ENCODE results near the gene KRT36.
A peak's percentile ranks its signal among the peaks of the same experiment; 100 is the strongest.

KRT36 gene

DNA sequence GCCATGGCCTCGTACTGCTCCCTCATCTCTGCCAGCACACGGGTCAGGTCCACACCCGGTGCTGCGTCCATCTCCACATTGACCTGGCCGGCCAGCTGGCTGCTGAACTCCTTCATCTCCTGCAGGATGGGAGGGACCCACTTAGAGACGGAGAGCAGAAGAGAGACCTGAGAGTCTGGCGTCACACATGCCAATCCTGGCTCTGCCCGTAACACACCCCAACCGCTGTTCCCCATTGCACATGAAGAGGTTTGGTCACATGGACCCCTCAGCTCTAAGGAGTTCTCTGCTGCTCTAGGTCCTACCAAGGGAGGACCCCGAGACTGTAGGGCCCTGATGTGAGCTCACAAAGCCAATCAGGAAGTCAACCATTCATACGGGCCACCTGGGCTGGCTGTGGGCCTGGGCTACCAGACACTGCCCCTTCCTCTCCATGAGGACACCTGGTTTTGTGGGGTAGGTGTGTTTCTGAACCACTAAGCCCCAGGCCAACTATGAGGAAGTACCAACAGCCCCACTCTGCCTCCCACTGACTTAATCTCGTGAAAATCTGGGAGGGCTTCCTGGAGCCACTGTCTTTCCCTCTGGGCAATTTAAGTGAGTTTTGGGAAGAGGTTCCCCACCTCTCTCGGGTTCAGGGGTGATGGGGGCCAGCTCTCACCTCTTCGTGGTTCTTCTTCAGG is 26.6 kb upstream of the KRT36 start:
- Mint-ChIP-seq H3K4me1 (ENCODE audit: low read depth) (peaks cover 18% of the 10 kb centered on the region), H3K36me3 (ENCODE audit: low read depth) (no peaks in the 10 kb centered on the region), H3K4me3 (no peak overlapping the region), H3K27me3 (peaks cover 42% of the 10 kb centered on the region), H3K9me3 (no peaks in the 10 kb centered on the region), H3K27ac (no peak overlapping the region)
- intact Hi-C loops (cut with micrococcal nuclease), result no loop called here

DNA sequence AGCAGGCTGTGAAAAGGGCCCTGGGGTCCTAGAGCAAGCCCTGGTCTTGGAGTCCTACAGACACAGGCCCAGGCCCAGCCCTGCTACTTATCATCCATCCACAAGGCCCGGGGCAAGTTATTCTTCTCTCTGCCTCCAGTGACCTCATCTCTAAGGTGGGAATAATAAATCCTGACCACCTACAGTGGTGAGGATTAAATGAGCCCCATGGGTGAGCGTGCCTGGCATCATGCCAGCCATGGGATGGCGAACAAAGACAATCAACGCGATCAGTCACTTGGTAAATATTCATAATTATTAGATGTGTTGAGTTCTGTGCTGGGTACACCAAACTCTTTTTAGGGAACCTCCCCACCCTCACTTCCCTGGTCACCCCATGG is 23.4 kb upstream of the KRT36 start:
- no peak overlapping the region for H3K27ac Mint-ChIP-seq
- intact Hi-C loops (cut with micrococcal nuclease), result no loop called here
- no peak overlapping the region for H3K4me3 Mint-ChIP-seq
- no peaks in the 10 kb centered on the region for H3K9me3 Mint-ChIP-seq
- peaks cover 26% of the 10 kb centered on the region for H3K27me3 Mint-ChIP-seq
- H3K4me1 Mint-ChIP-seq (ENCODE audit: low read depth), result peaks cover 16% of the 10 kb centered on the region
- H3K36me3 Mint-ChIP-seq (ENCODE audit: low read depth), result no peaks in the 10 kb centered on the region

DNA sequence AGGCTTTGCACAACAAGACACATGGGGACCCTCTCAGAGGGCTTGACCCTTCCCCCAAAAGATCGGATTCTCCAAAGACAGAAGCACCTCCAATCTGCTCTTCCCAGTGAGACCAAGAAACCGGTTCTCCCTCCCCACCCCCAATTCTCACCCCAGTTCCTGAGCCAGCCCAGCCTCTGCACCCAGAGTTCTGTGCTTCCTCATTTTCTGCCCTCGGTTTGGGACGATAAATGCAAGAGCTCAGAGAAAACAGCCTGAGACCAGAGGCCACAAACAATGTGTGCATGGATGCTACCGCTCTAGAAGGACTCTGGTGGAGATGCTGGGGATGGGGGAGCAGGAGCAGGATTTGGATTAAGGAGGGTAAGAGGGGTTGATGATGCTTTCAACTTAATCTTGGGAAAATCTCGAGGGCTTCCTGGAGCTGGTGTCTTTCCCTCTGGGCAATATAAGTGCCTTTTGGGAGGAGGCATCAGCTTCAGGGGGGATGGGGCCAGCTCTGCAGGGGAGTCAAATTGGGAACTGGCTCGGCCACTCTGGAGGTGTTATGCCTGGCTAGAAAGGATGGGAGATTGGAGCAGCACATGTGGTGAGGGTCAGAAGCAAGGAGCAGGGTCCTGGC is 22.9 kb upstream of the KRT36 start:
- intact Hi-C loops (cut with micrococcal nuclease), result no loop called here

DNA sequence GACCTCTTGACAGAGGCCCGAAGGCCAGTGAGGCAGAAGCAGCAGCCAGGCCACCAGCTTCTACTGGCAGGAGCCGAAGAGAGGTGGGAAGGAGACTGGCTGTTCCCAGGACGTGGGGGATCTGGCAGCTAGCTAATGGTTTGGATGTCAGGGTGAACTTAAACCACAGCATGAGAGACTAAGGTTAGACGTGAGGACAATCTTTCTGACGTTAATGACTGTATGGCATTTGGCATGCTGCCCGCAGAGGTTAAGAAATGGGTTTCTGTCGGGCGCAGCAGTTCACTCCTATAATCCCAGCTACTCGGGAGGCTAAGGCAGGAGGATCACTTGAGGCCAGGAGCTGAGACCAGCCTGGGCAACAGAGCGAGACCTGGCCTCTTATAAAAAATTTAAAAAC is 22.0 kb upstream of the KRT36 start:
- Mint-ChIP-seq H3K36me3 (ENCODE audit: low read depth) (no peaks in the 10 kb centered on the region), H3K9me3 (no peaks in the 10 kb centered on the region), H3K4me3 (no peak overlapping the region), H3K4me1 (ENCODE audit: low read depth) (peaks cover 26% of the 10 kb centered on the region), H3K27me3 (peaks cover 19% of the 10 kb centered on the region), H3K27ac (no peak overlapping the region)
- intact Hi-C loops (cut with micrococcal nuclease), result no loop called here

More for the DNA sequence above, 22.9 kb upstream of the KRT36 start:
- Mint-ChIP-seq H3K27ac (no peak overlapping the region), H3K4me1 (ENCODE audit: low read depth) (peaks cover 19% of the 10 kb centered on the region), H3K36me3 (ENCODE audit: low read depth) (no peaks in the 10 kb centered on the region), H3K27me3 (peaks cover 24% of the 10 kb centered on the region), H3K4me3 (no peak overlapping the region), H3K9me3 (no peaks in the 10 kb centered on the region)

DNA sequence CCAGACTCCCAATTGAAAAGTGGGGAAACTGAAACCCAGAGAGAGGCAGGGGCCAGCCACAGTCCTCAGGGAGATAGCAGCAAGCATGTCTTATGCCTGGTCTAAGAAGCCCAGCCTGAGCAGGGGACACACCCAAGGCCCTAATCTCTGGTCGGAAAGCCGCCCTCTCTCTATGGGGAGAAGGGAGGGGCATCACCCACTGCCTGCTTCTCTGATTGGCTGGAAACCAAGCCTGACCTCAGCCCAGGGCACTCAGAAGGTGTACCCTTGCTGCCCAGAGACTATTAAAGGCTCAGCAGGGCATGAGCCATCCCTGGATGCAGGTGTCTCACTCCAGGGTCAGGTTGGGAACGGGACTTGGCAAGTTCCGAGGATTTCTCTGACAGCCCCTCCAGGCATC is 21.4 kb upstream of the KRT36 start:
- no peak overlapping the region for H3K27ac Mint-ChIP-seq
- H3K4me1 Mint-ChIP-seq (ENCODE audit: low read depth), result peaks cover 32% of the 10 kb centered on the region
- H3K36me3 Mint-ChIP-seq (ENCODE audit: low read depth), result no peaks in the 10 kb centered on the region
- intact Hi-C loops (cut with micrococcal nuclease), result no loop called here
- H3K4me3 Mint-ChIP-seq, result no peak overlapping the region
- no peaks in the 10 kb centered on the region for H3K9me3 Mint-ChIP-seq
- H3K27me3 Mint-ChIP-seq, result peaks cover 15% of the 10 kb centered on the region

DNA sequence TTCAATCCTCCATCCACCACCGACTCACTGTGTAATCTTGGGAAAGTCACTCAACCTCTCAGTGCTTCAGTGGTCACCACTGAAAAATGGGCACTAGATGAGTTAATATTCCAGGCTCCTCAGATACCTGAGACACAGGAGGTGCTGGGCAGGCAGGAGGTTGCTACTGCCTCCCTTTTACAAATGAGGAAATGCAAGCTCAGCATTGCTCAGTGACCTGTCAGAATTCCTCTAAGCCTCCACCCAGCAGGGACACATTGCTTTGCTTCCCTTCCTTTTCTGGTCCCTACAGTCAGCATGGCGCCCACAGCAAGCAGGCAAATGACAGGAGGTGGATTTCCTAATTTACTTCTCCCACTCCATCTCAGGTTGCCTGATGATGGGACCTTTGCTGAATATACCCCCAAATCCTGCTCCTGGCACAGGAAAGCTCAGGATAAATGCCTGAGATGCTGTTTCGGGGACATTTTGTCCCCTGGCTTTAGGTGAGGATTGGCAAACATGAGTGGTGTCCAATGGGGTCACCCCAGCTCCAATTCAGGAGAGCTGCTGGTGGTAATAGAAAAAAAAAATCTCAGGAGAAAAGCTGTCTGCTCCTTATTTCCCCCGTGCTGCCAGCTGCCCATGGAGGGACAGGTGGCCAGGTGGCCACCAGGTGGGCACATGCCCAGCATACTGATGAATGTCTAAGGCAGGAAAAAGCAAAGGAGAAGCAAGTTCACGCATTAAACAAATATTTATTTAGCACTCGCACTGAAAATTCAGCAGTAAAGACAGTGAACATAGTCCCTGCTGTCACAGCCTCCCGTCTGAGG is 20.7 kb upstream of the KRT36 start:
- Mint-ChIP-seq H3K27me3 (peaks cover 12% of the 10 kb centered on the region), H3K4me3 (no peak overlapping the region), H3K9me3 (no peaks in the 10 kb centered on the region), H3K27ac (no peak overlapping the region), H3K4me1 (ENCODE audit: low read depth) (peaks cover 38% of the 10 kb centered on the region), H3K36me3 (ENCODE audit: low read depth) (no peaks in the 10 kb centered on the region)
- intact Hi-C loops (cut with micrococcal nuclease), result no loop called here

DNA sequence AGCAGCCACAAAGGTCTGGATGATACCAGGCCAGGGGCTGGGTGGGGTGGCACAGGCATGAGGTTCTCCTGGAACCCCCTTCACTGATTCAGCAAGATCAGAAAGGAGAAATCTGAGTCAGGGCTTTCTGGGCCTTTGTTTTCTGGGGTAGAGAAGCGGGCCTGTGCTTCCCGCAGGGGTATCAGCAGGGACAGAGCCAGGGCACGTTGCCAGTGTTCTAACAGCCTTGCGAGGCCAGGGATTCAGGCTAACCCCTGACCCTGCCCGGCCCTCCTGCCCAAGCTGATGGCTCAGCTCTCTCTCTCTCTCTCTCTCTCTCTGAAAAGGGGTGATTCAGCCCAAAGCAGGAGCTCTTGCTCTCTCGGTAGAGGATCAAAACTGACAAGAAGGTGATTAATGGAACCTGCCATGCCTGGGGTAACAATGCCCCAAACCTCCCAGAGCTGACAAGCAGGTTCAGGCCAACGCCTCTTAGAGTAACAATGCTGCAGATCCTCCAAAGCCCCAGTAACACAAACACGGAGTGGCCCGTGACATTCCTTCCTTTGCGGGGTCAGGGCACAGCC is 17.7 kb upstream of the KRT36 start:
- intact Hi-C loops (cut with micrococcal nuclease), result no loop called here
- Mint-ChIP-seq H3K27me3 (peaks cover 3% of the 10 kb centered on the region), H3K4me3 (no peak overlapping the region), H3K27ac (peak overlapping the region; percentile 8), H3K36me3 (ENCODE audit: low read depth) (no peaks in the 10 kb centered on the region), H3K9me3 (no peaks in the 10 kb centered on the region), H3K4me1 (ENCODE audit: low read depth) (peaks cover 29% of the 10 kb centered on the region)

DNA sequence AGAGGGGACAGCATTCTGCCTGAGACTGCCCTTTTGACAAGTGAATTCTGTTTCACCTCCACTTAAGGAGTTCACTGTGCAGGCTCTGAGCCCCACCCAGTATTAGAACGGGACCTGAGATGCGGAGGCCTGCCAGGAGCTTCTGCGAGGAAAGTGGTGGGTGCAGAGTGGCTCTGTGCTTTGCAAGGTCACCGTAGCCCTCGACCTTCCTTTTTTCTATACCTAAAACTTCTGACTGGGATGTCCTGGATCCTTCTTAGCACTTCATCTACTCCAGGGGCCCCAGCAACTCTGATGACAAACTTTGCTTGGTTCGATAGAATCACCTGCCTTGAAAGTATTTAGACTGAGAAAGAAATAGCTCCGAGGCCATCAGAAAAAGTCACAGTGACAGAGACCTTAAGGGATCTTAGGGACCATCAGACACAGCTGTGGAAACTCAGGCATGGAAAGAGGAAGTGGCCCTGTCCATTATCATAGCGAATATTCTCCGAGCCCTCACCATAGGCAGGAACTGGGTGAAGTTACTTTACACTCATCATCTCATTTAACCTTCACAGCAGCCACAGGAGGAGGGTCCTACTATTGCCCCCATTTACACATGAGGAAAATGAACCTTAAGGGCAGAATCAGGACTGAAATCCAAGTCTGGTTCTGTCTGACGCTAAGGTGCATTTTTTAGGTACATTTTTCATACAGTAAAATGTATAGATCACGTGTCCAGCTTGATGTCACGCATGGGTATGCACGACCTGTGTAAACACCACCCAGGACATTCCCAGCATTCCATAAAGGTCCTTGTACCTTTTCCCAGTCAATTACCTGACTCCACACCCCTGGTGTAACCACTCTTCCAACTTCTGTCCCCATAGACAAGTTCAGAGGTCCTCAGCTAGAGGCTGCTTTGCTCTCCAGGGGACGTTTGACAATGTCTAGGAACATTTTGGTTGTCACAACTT is 16.4 kb upstream of the KRT36 start:
- intact Hi-C loops (cut with micrococcal nuclease), result no loop called here
- Mint-ChIP-seq H3K9me3 (no peaks in the 10 kb centered on the region), H3K36me3 (ENCODE audit: low read depth) (no peaks in the 10 kb centered on the region), H3K4me1 (ENCODE audit: low read depth) (peaks cover 28% of the 10 kb centered on the region), H3K27ac (peak overlapping the region; percentile 6), H3K4me3 (no peak overlapping the region), H3K27me3 (peaks cover 3% of the 10 kb centered on the region)

DNA sequence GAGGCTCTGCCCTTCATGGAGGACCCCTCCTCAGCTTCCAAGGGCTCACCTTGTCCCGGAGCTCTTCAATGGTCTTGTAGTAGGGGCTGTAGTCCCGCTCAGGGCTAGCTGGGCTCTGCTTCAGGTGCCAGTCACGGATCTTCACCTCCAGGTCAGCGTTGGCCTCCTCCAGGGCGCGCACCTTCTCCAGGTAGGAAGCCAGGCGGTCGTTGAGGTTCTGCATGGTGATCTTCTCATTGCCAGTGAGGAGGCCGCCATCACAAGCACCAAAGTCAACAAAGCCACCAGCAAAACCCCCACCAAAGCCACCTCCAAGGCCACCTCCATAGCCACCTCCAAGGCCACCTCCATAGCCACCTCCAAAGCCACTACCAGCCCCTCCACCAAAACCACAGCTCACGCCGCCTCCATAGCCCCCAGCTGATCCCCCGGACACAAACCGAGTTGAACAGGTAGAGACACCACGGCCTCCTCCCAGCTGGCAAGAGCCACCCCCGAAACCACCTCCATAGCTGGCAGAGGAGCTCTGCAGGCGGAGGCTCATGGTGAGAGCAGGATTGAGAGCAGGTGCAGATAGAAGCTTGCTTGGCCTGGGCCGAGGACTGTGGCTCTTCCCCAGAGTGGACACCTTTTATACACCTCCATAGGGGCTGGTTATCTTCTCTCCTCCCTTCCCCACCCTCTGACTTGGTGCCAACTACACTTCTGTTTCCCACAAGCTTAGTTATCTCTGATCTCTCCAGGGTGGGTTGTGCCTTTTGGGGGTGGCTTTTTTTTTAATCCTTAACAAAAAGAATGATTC is 15.5 kb upstream of the KRT36 start, which contains the start of gene KRT13:
Gene KRT13 (minus strand): TSS at position 606 of the 802 bp plus-strand sequence. CDS start 62 bp downstream, at position 544.
- peak within 1 kb of the TSS; percentile 6 for H3K27ac Mint-ChIP-seq
- peaks cover 37% of the 10 kb centered on the region for H3K4me1 Mint-ChIP-seq (ENCODE audit: low read depth)
- intact Hi-C loops (cut with micrococcal nuclease), result no loop called here
- H3K27me3 Mint-ChIP-seq, result peaks cover 7% of the 10 kb centered on the region
- H3K9me3 Mint-ChIP-seq, result no peaks in the 10 kb centered on the region
- no peaks in the 10 kb centered on the region for H3K36me3 Mint-ChIP-seq (ENCODE audit: low read depth)
- no peak within 1 kb of the TSS for H3K4me3 Mint-ChIP-seq

DNA sequence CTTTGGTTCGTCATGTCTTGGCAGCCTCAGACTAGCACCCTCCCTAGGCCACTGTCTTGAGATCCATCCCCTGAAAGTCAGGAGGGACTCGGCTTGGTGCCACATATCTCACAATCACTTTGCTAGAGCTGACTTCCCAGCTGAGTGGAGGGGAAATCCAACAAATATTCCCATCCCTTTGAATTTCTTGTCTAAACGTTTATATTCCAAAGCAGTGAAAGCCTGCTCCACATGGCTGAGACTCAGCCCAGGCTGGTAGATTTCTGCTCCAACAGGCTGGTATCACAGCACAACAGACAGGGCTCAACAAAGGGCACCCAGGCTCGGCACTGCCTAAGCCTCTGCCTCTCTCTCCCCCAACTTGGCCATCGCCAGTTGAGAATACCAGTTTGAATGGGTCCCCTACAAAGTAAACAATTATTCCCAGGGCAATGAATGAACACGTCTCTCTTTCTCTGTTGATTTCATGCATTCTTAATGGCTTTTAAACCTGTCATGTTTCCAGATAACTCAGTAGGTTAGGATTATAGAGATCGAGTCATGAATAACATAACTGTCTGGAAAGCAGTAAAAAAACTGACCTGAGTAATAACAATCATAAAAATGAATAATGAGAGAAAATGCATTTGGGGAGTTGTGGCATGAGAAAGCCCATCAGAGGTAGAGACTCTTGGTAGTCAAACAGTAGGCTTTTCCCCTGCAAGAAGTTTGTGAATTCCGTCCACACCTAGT is 14.7 kb upstream of the KRT36 start:
- no peaks in the 10 kb centered on the region for H3K9me3 Mint-ChIP-seq
- intact Hi-C loops (cut with micrococcal nuclease), result no loop called here
- H3K27ac Mint-ChIP-seq, result no peak overlapping the region
- no peaks in the 10 kb centered on the region for H3K36me3 Mint-ChIP-seq (ENCODE audit: low read depth)
- peaks cover 45% of the 10 kb centered on the region for H3K4me1 Mint-ChIP-seq (ENCODE audit: low read depth)
- H3K27me3 Mint-ChIP-seq, result peaks cover 7% of the 10 kb centered on the region
- H3K4me3 Mint-ChIP-seq, result no peak overlapping the region

DNA sequence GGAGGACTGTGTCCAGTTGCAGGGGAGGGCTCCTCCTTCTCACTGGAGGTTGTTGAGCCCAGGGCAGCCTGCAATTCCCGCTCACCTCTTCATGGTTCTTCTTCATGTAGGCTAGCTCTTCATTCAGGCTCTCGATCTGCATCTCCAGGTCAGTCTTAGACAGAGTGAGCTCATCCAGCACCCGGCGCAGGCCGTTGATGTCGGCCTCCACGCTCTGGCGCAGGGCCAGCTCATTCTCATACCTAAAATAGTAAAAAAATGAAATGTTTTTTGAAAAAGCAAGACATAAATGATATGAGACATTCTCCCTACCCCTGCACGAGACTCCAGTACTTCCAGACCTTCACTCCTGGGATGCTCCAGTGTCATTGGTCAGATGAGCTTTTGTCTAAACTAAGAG is 13.5 kb upstream of the KRT36 start:
- peaks cover 7% of the 10 kb centered on the region for H3K27me3 Mint-ChIP-seq

More for the DNA sequence above, 13.5 kb upstream of the KRT36 start:
- intact Hi-C loops (cut with micrococcal nuclease), result no loop called here
- H3K4me3 Mint-ChIP-seq, result no peak overlapping the region
- no peak overlapping the region for H3K27ac Mint-ChIP-seq
- no peaks in the 10 kb centered on the region for H3K9me3 Mint-ChIP-seq
- peaks cover 57% of the 10 kb centered on the region for H3K4me1 Mint-ChIP-seq (ENCODE audit: low read depth)
- no peaks in the 10 kb centered on the region for H3K36me3 Mint-ChIP-seq (ENCODE audit: low read depth)

Measured in dendritic cell treated with granulocyte-macrophage colony-stimulating factor and Interleukin-4, amounts not matched to agents 40 ng/mL and 50 ng/mL, for 4 days (primary cell).